Right lobe of liver (tissue), 6 donors: ENCODE data around the gene PPP4R4. TPM values are rescaled to one million over a fixed set of nuclear protein-coding genes. Genes with fewer than 3 reads are reported as not detected.
A peak's percentile ranks its signal among the peaks of the same experiment; 100 is the strongest.

Source experiments
- ATAC-seq, 4 donors: fragments of 200-7000 bp; cut with Tn5 transposase; one replicate each; pipeline ENCODE4 v1.9.1; 2020; ENCODE audit warnings: mild to moderate bottlenecking in 4 of 4, moderate library complexity in 4 of 4
- DNase-seq, 3 donors: peaks; one replicate each; pipeline ENCODE4 v3.0.0-alpha.2; 2020
- H3K27ac ChIP-seq, 3 donors: fragments of 200-600 bp; one replicate each; pipeline ENCODE4 v1.8.0; 2022
- H3K27me3 ChIP-seq, 2 donors: fragments of 200-600 bp; one replicate each; pipeline ENCODE4 v1.8.0; 2022
- H3K36me3 ChIP-seq, 4 donors: fragments of 200-600 bp; sonication (generic) in 1 of 4; one replicate each; pipeline versions ENCODE4 v1.5.1 to v1.8.0; 2017 to 2022; ENCODE audit warnings: control low read depth in 1 of 4
- H3K4me1 ChIP-seq, 4 donors: fragments of 200-600 bp; sonication (generic) in 1 of 4; one replicate each; pipeline versions ENCODE4 v1.5.1 to v1.8.0; 2017 to 2022; ENCODE audit warnings: control low read depth in 1 of 4
- H3K4me3 ChIP-seq, 3 donors: fragments of 200-600 bp; one replicate each; pipeline ENCODE4 v1.8.0; 2022
- H3K9me3 ChIP-seq, 4 donors: fragments of 200-600 bp; sonication (generic) in 1 of 4; one replicate each; pipeline versions ENCODE4 v1.5.1 to v1.8.0; 2017 to 2022; ENCODE audit warnings: control low read depth in 1 of 4
- POLR2A ChIP-seq: fragments of 450-650 bp; IDR thresholded peaks from one replicate; pipeline ENCODE4 v1.6.1; 2017; ENCODE audit warnings: antibody characterized with exemption, mild to moderate bottlenecking
- WGBS: methylation state at CpG from one replicate; pipeline ENCODE4 v1.1.6; 2018; ENCODE audit warnings: low coverage, low lambda C conversion rate; ENCODE audit not compliant: insufficient coverage; ENCODE audit errors: missing lambda C conversion rate; 5-methylcytosine and 5-hydroxymethylcytosine counted together
- intact Hi-C, 2 donors: fragments of 100-400 bp; cut with DNase I; formaldehyde crosslinking; loops; one replicate each; pipeline versions ENCODE4 v1.11.2 to v1.14.1; 2022
- total RNA-seq, 6 experiments: library from RNA; depleted of rRNA in 2 of 6; stranded (reverse); fragments of >200 nt in 2 of 6; fragmentation: NEBNext Ultra II Directional in 3 of 6; extraction: Animal tissue kit (Norgen Biotek cat#: 25700) in 3 of 6; gene quantifications; one replicate each; pipeline versions ENCODE4 v1.1.0 to v1.2.4, GENCODE V29; 2016 to 2023
- TF ChIP-seq, protein P1 (sequence below), 4 donors: fragments of 200-600 bp in 3 of 4; fragments of 450-650 bp in 1 of 4; IDR thresholded peaks; one replicate each; pipeline versions ENCODE4 v1.5.1 to v1.8.0; 2016 to 2022; ENCODE audit warnings: antibody characterized with exemption in 4 of 4, mild to moderate bottlenecking in 2 of 4
- donor health status: DM: no; HTN: yes; CAD: no.
- donor health status: DM: no; HTN: no; CAD: no.
- donor health status: DM: no; HTN: no; CAD: no.
- donor health status: DM: no; HTN: yes; CAD: no.
- donor health status: DM: no; HTN: yes; CAD: no.

PPP4R4 gene
- total RNA-seq, 6 experiments from 2014 or later: 0.26 to 4.1 (median 1.2) TPM

DNA sequence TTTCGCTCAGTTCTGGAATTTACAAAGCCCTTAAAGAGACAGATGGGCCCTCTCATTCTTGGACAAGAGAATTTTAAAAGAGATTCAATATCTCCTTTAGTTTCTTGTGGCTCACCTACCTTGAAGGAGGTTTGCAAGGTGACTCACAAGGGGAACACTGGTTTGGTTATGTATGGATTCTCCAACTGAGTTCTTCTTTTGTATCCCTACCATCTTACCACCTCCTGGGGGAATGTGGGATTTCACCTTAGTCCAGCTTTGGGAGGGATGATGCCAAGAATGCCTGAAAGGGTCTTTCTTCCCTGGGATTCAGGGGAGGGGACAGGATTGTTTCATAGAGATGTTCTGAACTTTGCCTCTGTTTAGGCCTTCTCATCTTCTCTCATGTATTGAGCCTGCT, 3.7 kb downstream of the PPP4R4 start:
- ATAC-seq (no peak), DNase-seq (no peak)
- no peaks in the 10 kb centered on the region for H3K36me3 ChIP-seq
- TF ChIP-seq, protein P1, sequence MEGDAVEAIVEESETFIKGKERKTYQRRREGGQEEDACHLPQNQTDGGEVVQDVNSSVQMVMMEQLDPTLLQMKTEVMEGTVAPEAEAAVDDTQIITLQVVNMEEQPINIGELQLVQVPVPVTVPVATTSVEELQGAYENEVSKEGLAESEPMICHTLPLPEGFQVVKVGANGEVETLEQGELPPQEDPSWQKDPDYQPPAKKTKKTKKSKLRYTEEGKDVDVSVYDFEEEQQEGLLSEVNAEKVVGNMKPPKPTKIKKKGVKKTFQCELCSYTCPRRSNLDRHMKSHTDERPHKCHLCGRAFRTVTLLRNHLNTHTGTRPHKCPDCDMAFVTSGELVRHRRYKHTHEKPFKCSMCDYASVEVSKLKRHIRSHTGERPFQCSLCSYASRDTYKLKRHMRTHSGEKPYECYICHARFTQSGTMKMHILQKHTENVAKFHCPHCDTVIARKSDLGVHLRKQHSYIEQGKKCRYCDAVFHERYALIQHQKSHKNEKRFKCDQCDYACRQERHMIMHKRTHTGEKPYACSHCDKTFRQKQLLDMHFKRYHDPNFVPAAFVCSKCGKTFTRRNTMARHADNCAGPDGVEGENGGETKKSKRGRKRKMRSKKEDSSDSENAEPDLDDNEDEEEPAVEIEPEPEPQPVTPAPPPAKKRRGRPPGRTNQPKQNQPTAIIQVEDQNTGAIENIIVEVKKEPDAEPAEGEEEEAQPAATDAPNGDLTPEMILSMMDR (IDR thresholded peaks at IDR 0.05): no peak
- TF ChIP-seq POLR2A: no peak
- WGBS: 56% methylated on average over 1 of the region's 1 CpG
- H3K27me3 ChIP-seq: no peaks in the 10 kb centered on the region
- H3K4me3 ChIP-seq: no peak overlapping the region
- intact Hi-C loops: no loop called here
- peak overlapping the region in 1 of 3 donors; percentile 14 for H3K27ac ChIP-seq
- H3K4me1 ChIP-seq: peaks cover 0 to 15% (median 2%) of the 10 kb centered on the region in 4 donors
- no peaks in the 10 kb centered on the region for H3K9me3 ChIP-seq

DNA sequence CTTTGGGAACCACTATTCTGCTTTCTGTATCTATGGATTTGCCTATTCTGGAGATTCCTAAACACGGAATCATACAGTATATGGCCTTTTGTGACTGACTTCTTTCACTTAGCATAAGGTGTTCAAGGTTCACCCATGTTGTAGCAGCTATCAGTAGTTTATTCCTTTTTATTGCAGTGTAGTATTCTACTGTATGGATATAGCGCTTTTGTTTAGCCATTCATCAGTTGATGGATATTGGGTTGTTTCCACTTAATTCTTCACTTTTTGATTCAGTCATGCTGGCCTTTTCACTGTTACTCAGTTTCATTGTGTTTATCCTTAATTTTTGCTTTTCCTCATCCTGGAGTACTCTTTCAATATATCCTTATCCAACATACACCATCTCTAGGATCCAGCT, 5.1 kb downstream of the PPP4R4 start:
- no peak for ATAC-seq
- H3K27me3 ChIP-seq: no peaks in the 10 kb centered on the region
- intact Hi-C loops: no loop called here

DNA sequence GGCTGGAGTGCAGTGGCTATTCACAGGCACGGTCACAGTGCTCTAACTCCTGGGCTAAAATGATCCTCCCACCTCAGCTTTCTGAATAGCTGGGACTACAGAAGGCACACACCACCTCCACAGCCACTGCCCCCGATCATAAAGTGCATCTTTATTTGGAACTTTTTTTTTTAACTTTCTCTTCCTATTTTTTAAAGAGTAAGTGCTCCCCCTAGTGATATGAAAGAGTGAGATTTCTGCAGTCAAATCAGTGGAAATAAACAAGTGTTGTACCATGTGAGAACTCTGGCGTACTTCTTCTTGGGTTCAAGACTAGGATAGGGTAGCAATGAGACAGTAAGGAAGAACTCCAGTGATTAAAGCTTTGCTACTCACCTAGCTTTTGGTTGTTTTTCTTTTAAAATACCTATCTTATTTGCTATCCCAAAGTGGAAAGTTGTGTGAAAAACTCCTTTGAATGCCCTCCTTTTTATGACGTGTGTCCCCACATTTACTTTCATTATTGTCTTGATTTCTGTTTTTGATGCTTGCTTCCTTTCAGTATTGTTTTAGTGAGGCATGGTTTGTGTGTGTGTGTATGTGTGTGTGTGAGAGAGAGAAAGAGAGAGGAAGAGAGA, 6.6 kb downstream of the PPP4R4 start:
- H3K9me3 ChIP-seq: no peaks in the 10 kb centered on the region
- DNase-seq: no peak
- no peak for TF ChIP-seq POLR2A
- TF ChIP-seq, protein P1 (IDR thresholded peaks at IDR 0.05): peak; percentile 56 to 66 (median 58)
- ATAC-seq: peak; percentile 75 to 89 (median 84)
- intact Hi-C loops: no loop called here
- H3K4me1 ChIP-seq: no peaks in the 10 kb centered on the region
- no peak overlapping the region for H3K4me3 ChIP-seq
- no peaks in the 10 kb centered on the region for H3K36me3 ChIP-seq
- WGBS: 1% methylated on average over 4 of the region's 4 CpGs
- no peak overlapping the region for H3K27ac ChIP-seq
- H3K27me3 ChIP-seq: no peaks in the 10 kb centered on the region

More for the DNA sequence above, 5.1 kb downstream of the PPP4R4 start:
- DNase-seq: no peak
- H3K27ac ChIP-seq: no peak overlapping the region
- H3K9me3 ChIP-seq: no peaks in the 10 kb centered on the region
- H3K4me3 ChIP-seq: no peak overlapping the region
- 100% methylated on average over 2 of the region's 2 CpGs for WGBS
- H3K36me3 ChIP-seq: no peaks in the 10 kb centered on the region
- TF ChIP-seq, protein P1 (IDR thresholded peaks at IDR 0.05): no peak
- TF ChIP-seq POLR2A: no peak
- peaks cover 0 to 11% (median 2%) of the 10 kb centered on the region in 4 donors for H3K4me1 ChIP-seq

DNA sequence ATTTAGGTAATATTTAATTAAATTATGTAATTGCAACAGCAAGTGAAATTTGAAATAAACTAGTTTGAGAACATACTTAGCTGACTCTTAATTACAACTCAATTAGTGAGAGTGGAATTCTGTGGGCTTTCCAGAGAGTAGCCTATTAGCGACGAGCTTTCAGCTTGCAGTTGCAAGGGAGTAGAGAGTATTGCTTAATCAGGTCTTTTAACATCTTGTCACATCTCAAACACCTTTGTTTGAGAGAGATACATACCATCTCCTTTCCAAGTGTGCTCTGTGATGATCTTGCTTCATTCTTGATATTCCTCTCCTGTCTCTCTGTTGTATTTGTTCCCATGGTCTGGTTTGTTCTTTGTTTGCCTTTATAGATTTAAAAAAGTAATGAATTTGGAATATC, 7.7 kb downstream of the PPP4R4 start:
- no peak overlapping the region for H3K4me3 ChIP-seq
- no peak for DNase-seq

More for the DNA sequence above, 7.7 kb downstream of the PPP4R4 start:
- H3K36me3 ChIP-seq: no peaks in the 10 kb centered on the region
- H3K9me3 ChIP-seq: no peaks in the 10 kb centered on the region
- TF ChIP-seq, protein P1 (IDR thresholded peaks at IDR 0.05): no peak
- no peak for TF ChIP-seq POLR2A
- intact Hi-C loops: no loop called here
- no peak overlapping the region for H3K27ac ChIP-seq
- no peak for ATAC-seq
- H3K27me3 ChIP-seq: no peaks in the 10 kb centered on the region
- 33% methylated on average over 2 of the region's 2 CpGs for WGBS
- H3K4me1 ChIP-seq: no peaks in the 10 kb centered on the region
